ENCODE results near the gene TEDDM1. TPM values are rescaled to one million over a fixed set of nuclear protein-coding genes. Genes with fewer than 3 reads are reported as not detected.

The TEDDM1 gene
- total RNA-seq, 1 donor from 2014 or later = not detected

- H3K27ac ChIP-seq (ENCODE audit: low read depth, low read length) = no peak overlapping the region
- H3K4me1 ChIP-seq (ENCODE audit: control insufficient read depth in 3 of 3, insufficient read depth in 3 of 3, low read length in 3 of 3) = peaks cover 2 to 10% (median 9%) of the 10 kb centered on the region in 3 donors
Measured at GRCh38 chr1:182408435-182409075, 8.1 kb upstream of the TEDDM1 start.

GRCh38 chr1:182407724-182408123, 7.3 kb upstream of the TEDDM1 start:
- Histone ChIP-seq H3K9ac (ENCODE audit: low read depth in 1 of 3, low read length in 3 of 3) (no peak overlapping the region), H3K4me1 (ENCODE audit: control insufficient read depth in 3 of 3, insufficient read depth in 3 of 3, low read length in 3 of 3) (peaks cover 2 to 10% (median 9%) of the 10 kb centered on the region in 3 donors), H3K4me3 (ENCODE audit: low read length in 3 of 3) (no peak overlapping the region), H3K27ac (ENCODE audit: low read depth, low read length) (no peak overlapping the region), H3K27me3 (ENCODE audit: control insufficient read depth in 3 of 3, insufficient read depth in 3 of 3, low read length in 3 of 3) (no peaks in the 10 kb centered on the region), H3K36me3 (ENCODE audit: control insufficient read depth in 3 of 3, insufficient read depth in 3 of 3, low read length in 3 of 3) (no peaks in the 10 kb centered on the region), H3K9me3 (ENCODE audit: control insufficient read depth in 3 of 3, low read length in 3 of 3) (no peaks in the 10 kb centered on the region)

More at GRCh38 chr1:182408435-182409075, 8.1 kb upstream of the TEDDM1 start:
- Histone ChIP-seq H3K9me3 (ENCODE audit: control insufficient read depth in 3 of 3, low read length in 3 of 3) (no peaks in the 10 kb centered on the region), H3K27me3 (ENCODE audit: control insufficient read depth in 3 of 3, insufficient read depth in 3 of 3, low read length in 3 of 3) (no peaks in the 10 kb centered on the region), H3K36me3 (ENCODE audit: control insufficient read depth in 3 of 3, insufficient read depth in 3 of 3, low read length in 3 of 3) (no peaks in the 10 kb centered on the region), H3K4me3 (ENCODE audit: low read length in 3 of 3) (no peak overlapping the region), H3K9ac (ENCODE audit: low read depth in 1 of 3, low read length in 3 of 3) (no peak overlapping the region)

GRCh38 chr1:182406012-182406411, 5.5 kb upstream of the TEDDM1 start:
- Histone ChIP-seq H3K4me1 (ENCODE audit: control insufficient read depth in 3 of 3, insufficient read depth in 3 of 3, low read length in 3 of 3) (peaks cover 2 to 10% (median 9%) of the 10 kb centered on the region in 3 donors), H3K27ac (ENCODE audit: low read depth, low read length) (no peak overlapping the region), H3K36me3 (ENCODE audit: control insufficient read depth in 3 of 3, insufficient read depth in 3 of 3, low read length in 3 of 3) (no peaks in the 10 kb centered on the region), H3K9ac (ENCODE audit: low read depth in 1 of 3, low read length in 3 of 3) (no peak overlapping the region), H3K4me3 (ENCODE audit: low read length in 3 of 3) (no peak overlapping the region), H3K27me3 (ENCODE audit: control insufficient read depth in 3 of 3, insufficient read depth in 3 of 3, low read length in 3 of 3) (no peaks in the 10 kb centered on the region), H3K9me3 (ENCODE audit: control insufficient read depth in 3 of 3, low read length in 3 of 3) (no peaks in the 10 kb centered on the region)

- Histone ChIP-seq H3K27me3 (ENCODE audit: control insufficient read depth in 3 of 3, insufficient read depth in 3 of 3, low read length in 3 of 3) (no peaks in the 10 kb centered on the region), H3K4me3 (ENCODE audit: low read length in 3 of 3) (no peak overlapping the region), H3K27ac (ENCODE audit: low read depth, low read length) (no peak overlapping the region), H3K36me3 (ENCODE audit: control insufficient read depth in 3 of 3, insufficient read depth in 3 of 3, low read length in 3 of 3) (no peaks in the 10 kb centered on the region), H3K4me1 (ENCODE audit: control insufficient read depth in 3 of 3, insufficient read depth in 3 of 3, low read length in 3 of 3) (peaks cover 2 to 5% (median 5%) of the 10 kb centered on the region in 3 donors), H3K9ac (ENCODE audit: low read depth in 1 of 3, low read length in 3 of 3) (no peak overlapping the region), H3K9me3 (ENCODE audit: control insufficient read depth in 3 of 3, low read length in 3 of 3) (no peaks in the 10 kb centered on the region)
Measured at GRCh38 chr1:182405578-182405977, 5.1 kb upstream of the TEDDM1 start.

DNA sequence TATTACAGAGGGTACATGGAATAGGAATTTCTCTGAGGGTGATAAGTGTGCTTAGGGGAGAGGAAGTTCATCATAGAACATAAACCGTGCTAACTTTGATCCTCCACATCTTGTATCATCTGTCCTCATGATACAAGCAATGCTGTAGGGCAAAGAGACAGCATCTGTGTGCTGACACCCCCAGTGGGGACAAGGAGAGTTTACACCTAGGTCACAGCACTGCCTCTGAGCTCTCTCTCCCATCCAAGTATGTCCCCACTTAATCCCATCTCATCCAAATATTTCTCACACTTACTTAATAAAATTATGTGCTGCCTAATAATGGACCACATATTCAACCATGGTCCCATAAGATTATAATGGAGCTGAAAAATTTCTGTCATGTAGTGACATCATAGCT, 4.3 kb upstream of the TEDDM1 start:
- H3K9me3 ChIP-seq (ENCODE audit: control insufficient read depth in 3 of 3, low read length in 3 of 3) = no peaks in the 10 kb centered on the region
- H3K9ac ChIP-seq (ENCODE audit: low read depth in 1 of 3, low read length in 3 of 3) = no peak overlapping the region
- no peak overlapping the region for H3K27ac ChIP-seq (ENCODE audit: low read depth, low read length)
- H3K27me3 ChIP-seq (ENCODE audit: control insufficient read depth in 3 of 3, insufficient read depth in 3 of 3, low read length in 3 of 3) = no peaks in the 10 kb centered on the region
- no peaks in the 10 kb centered on the region for H3K36me3 ChIP-seq (ENCODE audit: control insufficient read depth in 3 of 3, insufficient read depth in 3 of 3, low read length in 3 of 3)
- no peak overlapping the region for H3K4me3 ChIP-seq (ENCODE audit: low read length in 3 of 3)
- no peaks in the 10 kb centered on the region for H3K4me1 ChIP-seq (ENCODE audit: control insufficient read depth in 3 of 3, insufficient read depth in 3 of 3, low read length in 3 of 3)

- peaks cover 5 to 13% (median 12%) of the 10 kb centered on the region in 3 donors for H3K4me1 ChIP-seq (ENCODE audit: control insufficient read depth in 3 of 3, insufficient read depth in 3 of 3, low read length in 3 of 3)
- H3K4me3 ChIP-seq (ENCODE audit: low read length in 3 of 3) = no peak overlapping the region
- H3K9ac ChIP-seq (ENCODE audit: low read depth in 1 of 3, low read length in 3 of 3) = no peak overlapping the region
- no peaks in the 10 kb centered on the region for H3K27me3 ChIP-seq (ENCODE audit: control insufficient read depth in 3 of 3, insufficient read depth in 3 of 3, low read length in 3 of 3)
- no peaks in the 10 kb centered on the region for H3K9me3 ChIP-seq (ENCODE audit: control insufficient read depth in 3 of 3, low read length in 3 of 3)
- H3K36me3 ChIP-seq (ENCODE audit: control insufficient read depth in 3 of 3, insufficient read depth in 3 of 3, low read length in 3 of 3) = no peaks in the 10 kb centered on the region
- no peak overlapping the region for H3K27ac ChIP-seq (ENCODE audit: low read depth, low read length)
Measured at GRCh38 chr1:182397653-182398393, 2.6 kb downstream of the TEDDM1 start.

DNA sequence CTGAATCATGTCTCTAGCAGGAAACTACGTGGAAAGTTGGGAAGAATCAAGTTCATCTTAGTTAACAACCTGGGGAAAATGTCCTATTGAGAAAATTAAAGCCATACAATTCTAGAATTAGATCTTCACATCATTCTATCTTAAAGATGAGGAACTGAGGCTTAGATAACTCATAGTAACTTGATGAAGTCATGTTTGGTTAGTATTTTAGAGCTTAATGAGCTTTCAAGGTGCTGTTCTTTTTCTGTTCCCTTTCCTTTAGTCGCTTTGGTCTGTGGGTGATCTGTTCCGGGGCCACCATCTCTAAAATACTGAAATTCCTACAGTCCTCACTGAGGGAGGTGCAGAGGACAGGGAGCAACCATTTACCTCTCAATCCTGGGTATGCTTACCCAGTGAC, 4.6 kb downstream of the TEDDM1 start:
- no peak overlapping the region for H3K9ac ChIP-seq (ENCODE audit: low read depth in 1 of 3, low read length in 3 of 3)
- no peak overlapping the region for H3K4me3 ChIP-seq (ENCODE audit: low read length in 3 of 3)
- peaks cover 5 to 18% (median 15%) of the 10 kb centered on the region in 3 donors for H3K4me1 ChIP-seq (ENCODE audit: control insufficient read depth in 3 of 3, insufficient read depth in 3 of 3, low read length in 3 of 3)
- no peak overlapping the region for H3K27ac ChIP-seq (ENCODE audit: low read depth, low read length)
- H3K36me3 ChIP-seq (ENCODE audit: control insufficient read depth in 3 of 3, insufficient read depth in 3 of 3, low read length in 3 of 3) = no peaks in the 10 kb centered on the region
- H3K9me3 ChIP-seq (ENCODE audit: control insufficient read depth in 3 of 3, low read length in 3 of 3) = no peaks in the 10 kb centered on the region
- no peaks in the 10 kb centered on the region for H3K27me3 ChIP-seq (ENCODE audit: control insufficient read depth in 3 of 3, insufficient read depth in 3 of 3, low read length in 3 of 3)

DNA sequence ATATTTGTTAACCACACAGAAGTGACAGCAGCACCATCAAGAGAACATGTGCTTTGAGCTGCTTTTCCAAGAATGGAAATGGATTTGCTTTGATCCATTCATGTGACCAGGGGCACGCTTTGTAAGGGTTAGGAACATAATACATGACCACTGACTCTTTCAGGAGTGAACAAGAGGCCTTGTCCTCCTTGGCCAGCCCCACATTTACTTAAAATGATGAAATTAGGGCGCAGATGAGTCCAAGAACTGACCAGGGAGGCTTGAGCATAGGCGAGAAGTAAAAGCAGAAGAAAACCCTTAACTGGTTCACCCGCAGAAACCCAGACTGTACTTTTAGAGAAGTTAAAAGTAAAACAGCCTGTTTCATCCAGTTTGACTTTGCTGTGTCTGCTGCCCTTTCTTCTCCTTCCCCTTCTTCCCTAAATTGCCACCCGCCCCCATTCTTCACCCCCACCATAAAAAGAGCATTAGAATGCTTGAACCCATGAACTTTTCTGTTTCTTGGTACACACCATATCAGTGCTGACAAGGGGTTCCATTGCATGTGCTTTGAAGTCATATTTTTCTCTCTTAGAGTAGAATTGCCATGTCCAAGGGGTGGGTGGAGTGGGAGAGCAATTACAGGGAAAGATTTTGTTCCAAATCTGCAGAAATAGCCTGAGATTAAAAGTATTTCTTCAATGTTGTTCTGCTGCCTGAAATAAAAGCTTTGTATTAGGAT, 6.3 kb downstream of the TEDDM1 start:
- H3K9ac ChIP-seq (ENCODE audit: low read depth in 1 of 3, low read length in 3 of 3) = no peak overlapping the region
- no peaks in the 10 kb centered on the region for H3K9me3 ChIP-seq (ENCODE audit: control insufficient read depth in 3 of 3, low read length in 3 of 3)
- H3K4me3 ChIP-seq (ENCODE audit: low read length in 3 of 3) = no peak overlapping the region
- H3K27me3 ChIP-seq (ENCODE audit: control insufficient read depth in 3 of 3, insufficient read depth in 3 of 3, low read length in 3 of 3) = no peaks in the 10 kb centered on the region
- H3K27ac ChIP-seq (ENCODE audit: low read depth, low read length) = peak overlapping the region; percentile 52
- H3K4me1 ChIP-seq (ENCODE audit: control insufficient read depth in 3 of 3, insufficient read depth in 3 of 3, low read length in 3 of 3) = peaks cover 7 to 22% (median 18%) of the 10 kb centered on the region in 3 donors
- H3K36me3 ChIP-seq (ENCODE audit: control insufficient read depth in 3 of 3, insufficient read depth in 3 of 3, low read length in 3 of 3) = peaks cover 2 to 13% (median 12%) of the 10 kb centered on the region in 3 donors

GRCh38 chr1:182392050-182393028, 8.1 kb downstream of the TEDDM1 start:
- peaks cover 15 to 27% (median 24%) of the 10 kb centered on the region in 3 donors for H3K36me3 ChIP-seq (ENCODE audit: control insufficient read depth in 3 of 3, insufficient read depth in 3 of 3, low read length in 3 of 3)

More at GRCh38 chr1:182392050-182393028, 8.1 kb downstream of the TEDDM1 start:
- Histone ChIP-seq H3K4me3 (ENCODE audit: low read length in 3 of 3) (peak overlapping the region; percentile 64 to 92 (median 92)), H3K27me3 (ENCODE audit: control insufficient read depth in 3 of 3, insufficient read depth in 3 of 3, low read length in 3 of 3) (no peaks in the 10 kb centered on the region), H3K4me1 (ENCODE audit: control insufficient read depth in 3 of 3, insufficient read depth in 3 of 3, low read length in 3 of 3) (peaks cover 18 to 38% (median 32%) of the 10 kb centered on the region in 3 donors), H3K27ac (ENCODE audit: low read depth, low read length) (peak overlapping the region; percentile 97), H3K9ac (ENCODE audit: low read depth in 1 of 3, low read length in 3 of 3) (peak overlapping the region; percentile 79 to 97 (median 88)), H3K9me3 (ENCODE audit: control insufficient read depth in 3 of 3, low read length in 3 of 3) (no peaks in the 10 kb centered on the region)
